ENCODE data around the gene SPEM3. TPM values are rescaled to one million over a fixed set of nuclear protein-coding genes. Genes with fewer than 3 reads are reported as not detected.
"Not testable (repeated sequence)": the region's sequence is repeated elsewhere in the genome, so short reads cannot be mapped to it uniquely, and the experiment has no call there.

SPEM3 gene
- total RNA-seq, 5 donors from 2014 or later (not counting 1 experiment from before 2014, with no cell fraction given): not detected

GRCh38 chr17:7469843-7470242, 41.2 kb downstream of the SPEM3 start:
- H3K9me3 ChIP-seq; H3K27me3 Mint-ChIP-seq; H3K4me3 Mint-ChIP-seq; H3K9me3 Mint-ChIP-seq; ATAC-seq (replicated peaks in 1 of 4); H3K27me3 ChIP-seq (replicated peaks in 1 of 2; ENCODE audit: control insufficient read depth in 2 of 2, extremely low read depth in 1 of 2, insufficient read depth in 2 of 2, low read length in 1 of 2); DNase-seq; CTCF ChIA-PET; H3K4me3 ChIP-seq (ENCODE audit: control insufficient read depth in 1 of 2, extremely low read depth in 1 of 2, low read length in 1 of 2); H3K36me3 Mint-ChIP-seq; H3K27ac Mint-ChIP-seq; H3K27ac ChIP-seq (ENCODE audit: low read length): not testable (repeated sequence)
- POLR2A ChIA-PET: interaction anchor here in 1 of 2 donors (0.6 kb wide), 1 partner anchor 114 kb away, joined by 5 read pairs; the partner anchor contains the start of gene MPDU1
- H3K36me3 ChIP-seq (ENCODE audit: control insufficient read depth in 2 of 2, extremely low read depth in 1 of 2, insufficient read depth in 1 of 2, low read length in 1 of 2): peaks cover 5 to 30% of the 10 kb centered on the region in 2 donors
- H3K4me1 Mint-ChIP-seq: peaks cover 25 to 49% (median 46%) of the 10 kb centered on the region in 3 donors
- peaks cover 15 to 37% of the 10 kb centered on the region in 2 experiments for H3K4me1 ChIP-seq (ENCODE audit: control insufficient read depth in 1 of 2, extremely low read depth in 1 of 2, insufficient read depth in 2 of 2, low read length in 2 of 2)
- 90% methylated on average over 4 of the region's 12 CpGs for WGBS (ENCODE audit: insufficient coverage)

GRCh38 chr17:7470457-7470973, 41.9 kb downstream of the SPEM3 start:
- H3K4me1 Mint-ChIP-seq: peaks cover 25 to 51% (median 49%) of the 10 kb centered on the region in 3 donors
- H3K9me3 Mint-ChIP-seq; H3K27me3 Mint-ChIP-seq; H3K36me3 Mint-ChIP-seq; H3K27ac ChIP-seq (ENCODE audit: low read length); CTCF ChIA-PET; ATAC-seq (replicated peaks in 1 of 4); H3K27ac Mint-ChIP-seq; H3K4me3 ChIP-seq (ENCODE audit: control insufficient read depth in 1 of 2, extremely low read depth in 1 of 2, low read length in 1 of 2); H3K4me3 Mint-ChIP-seq; DNase-seq; H3K27me3 ChIP-seq (replicated peaks in 1 of 2; ENCODE audit: control insufficient read depth in 2 of 2, extremely low read depth in 1 of 2, insufficient read depth in 2 of 2, low read length in 1 of 2); H3K9me3 ChIP-seq: not testable (repeated sequence)
- peaks cover 5 to 26% of the 10 kb centered on the region in 2 donors for H3K36me3 ChIP-seq (ENCODE audit: control insufficient read depth in 2 of 2, extremely low read depth in 1 of 2, insufficient read depth in 1 of 2, low read length in 1 of 2)
- H3K4me1 ChIP-seq (ENCODE audit: control insufficient read depth in 1 of 2, extremely low read depth in 1 of 2, insufficient read depth in 2 of 2, low read length in 2 of 2): peaks cover 15 to 40% of the 10 kb centered on the region in 2 experiments
- 100% methylated on average over 4 of the region's 8 CpGs for WGBS (ENCODE audit: insufficient coverage)
- POLR2A ChIA-PET: interaction anchor here (0.6 to 1.0 kb wide), 4 partner anchors 30 to 253 kb away, joined by 3 to 7 read pairs (median 4); partner anchors contain the start of gene MPDU1 (in 1 of the 2)

- no peak overlapping the region for H3K27ac ChIP-seq (ENCODE audit: low read length)
- H3K27me3 ChIP-seq (replicated peaks in 1 of 2; ENCODE audit: control insufficient read depth in 2 of 2, extremely low read depth in 1 of 2, insufficient read depth in 2 of 2, low read length in 1 of 2): no peaks in the 10 kb centered on the region
- ATAC-seq (replicated peaks in 1 of 4) (peak in 1 of 4 experiments; percentile 32), DNase-seq (no peak)
- peak overlapping the region; percentile 68 to 82 for H3K27ac Mint-ChIP-seq
- H3K4me3 Mint-ChIP-seq: peak overlapping the region in 1 of 3 donors; percentile 22
- ChIA-PET CTCF (interaction anchor here in 1 of 2 donors (0.6 kb wide), 1 partner anchor 23 kb away, joined by 3 read pairs; no protein-coding TSS in a partner anchor), POLR2A (interaction anchor here in 1 of 2 donors (0.7 kb wide), 1 partner anchor 11 kb away, joined by 5 read pairs; no protein-coding TSS in a partner anchor)
- WGBS (ENCODE audit: insufficient coverage): 66% methylated on average over 2 of the region's 2 CpGs
- no peak overlapping the region for H3K4me3 ChIP-seq (ENCODE audit: control insufficient read depth in 1 of 2, extremely low read depth in 1 of 2, low read length in 1 of 2)
- peaks cover 35 to 63% (median 61%) of the 10 kb centered on the region in 3 donors for H3K4me1 Mint-ChIP-seq
- H3K36me3 ChIP-seq (ENCODE audit: control insufficient read depth in 2 of 2, extremely low read depth in 1 of 2, insufficient read depth in 1 of 2, low read length in 1 of 2): peaks cover 5 to 16% of the 10 kb centered on the region in 2 donors
- H3K36me3 Mint-ChIP-seq: peaks cover 4% of the 10 kb centered on the region
- H3K9me3 ChIP-seq: no peaks in the 10 kb centered on the region
- H3K27me3 Mint-ChIP-seq: no peaks in the 10 kb centered on the region
- peaks cover 18 to 49% of the 10 kb centered on the region in 2 experiments for H3K4me1 ChIP-seq (ENCODE audit: control insufficient read depth in 1 of 2, extremely low read depth in 1 of 2, insufficient read depth in 2 of 2, low read length in 2 of 2)
- H3K9me3 Mint-ChIP-seq: no peaks in the 10 kb centered on the region
Observed at GRCh38 chr17:7471729-7472128, 43.1 kb downstream of the SPEM3 start.

GRCh38 chr17:7474767-7475166, 46.1 kb downstream of the SPEM3 start:
- H3K4me3 Mint-ChIP-seq; H3K9me3 ChIP-seq; DNase-seq; H3K4me3 ChIP-seq (ENCODE audit: control insufficient read depth in 1 of 2, extremely low read depth in 1 of 2, low read length in 1 of 2); H3K36me3 Mint-ChIP-seq; H3K9me3 Mint-ChIP-seq; H3K27me3 Mint-ChIP-seq; ATAC-seq (replicated peaks in 1 of 4); H3K27ac ChIP-seq (ENCODE audit: low read length); POLR2A ChIA-PET; H3K36me3 ChIP-seq (ENCODE audit: control insufficient read depth in 2 of 2, extremely low read depth in 1 of 2, insufficient read depth in 1 of 2, low read length in 1 of 2); H3K27me3 ChIP-seq (replicated peaks in 1 of 2; ENCODE audit: control insufficient read depth in 2 of 2, extremely low read depth in 1 of 2, insufficient read depth in 2 of 2, low read length in 1 of 2): not testable (repeated sequence)
- Mint-ChIP-seq H3K27ac (peak overlapping the region in 1 of 2 donors; percentile 22), H3K4me1 (peaks cover 48 to 72% (median 71%) of the 10 kb centered on the region in 3 donors)
- WGBS (ENCODE audit: insufficient coverage): 98% methylated on average over 6 of the region's 8 CpGs
- peaks cover 23 to 59% of the 10 kb centered on the region in 2 experiments for H3K4me1 ChIP-seq (ENCODE audit: control insufficient read depth in 1 of 2, extremely low read depth in 1 of 2, insufficient read depth in 2 of 2, low read length in 2 of 2)
- CTCF ChIA-PET: interaction anchor here in 1 of 2 donors (0.9 kb wide), 1 partner anchor 13 kb away, joined by 3 read pairs; no protein-coding TSS in a partner anchor

- no peak for ATAC-seq (replicated peaks in 1 of 4)
- 79% methylated on average over 11 of the region's 15 CpGs for WGBS (ENCODE audit: insufficient coverage)
- no peaks in the 10 kb centered on the region for H3K9me3 ChIP-seq
- H3K4me3 Mint-ChIP-seq: peak overlapping the region in 2 of 3 donors; percentile 92 to 96
- peaks cover 0 to 3% of the 10 kb centered on the region in 2 donors for H3K36me3 ChIP-seq (ENCODE audit: control insufficient read depth in 2 of 2, extremely low read depth in 1 of 2, insufficient read depth in 1 of 2, low read length in 1 of 2)
- peak in 6 of 35 experiments; percentile 16 to 41 (median 30) for DNase-seq
- no peaks in the 10 kb centered on the region for H3K27me3 ChIP-seq (replicated peaks in 1 of 2; ENCODE audit: control insufficient read depth in 2 of 2, extremely low read depth in 1 of 2, insufficient read depth in 2 of 2, low read length in 1 of 2)
- no peaks in the 10 kb centered on the region for H3K36me3 Mint-ChIP-seq
- POLR2A ChIA-PET: interaction anchor here (0.5 to 0.8 kb wide), 4 partner anchors 11 to 93 kb away, joined by 3 to 5 read pairs (median 4); no protein-coding TSS in a partner anchor
- CTCF ChIA-PET: interaction anchor here (0.6 to 0.9 kb wide), 4 partner anchors 12 to 211 kb away, joined by 3 to 4 read pairs (median 3); partner anchors contain the start of gene TP53 (in 1 of the 2)
- H3K27ac Mint-ChIP-seq: peak overlapping the region; percentile 89 to 96
- no peak overlapping the region for H3K4me3 ChIP-seq (ENCODE audit: control insufficient read depth in 1 of 2, extremely low read depth in 1 of 2, low read length in 1 of 2)
- no peaks in the 10 kb centered on the region for H3K27me3 Mint-ChIP-seq
- peaks cover 56 to 77% (median 76%) of the 10 kb centered on the region in 3 donors for H3K4me1 Mint-ChIP-seq
- H3K4me1 ChIP-seq (ENCODE audit: control insufficient read depth in 1 of 2, extremely low read depth in 1 of 2, insufficient read depth in 2 of 2, low read length in 2 of 2): peaks cover 24 to 70% of the 10 kb centered on the region in 2 experiments
- peak overlapping the region; percentile 53 for H3K27ac ChIP-seq (ENCODE audit: low read length)
- no peaks in the 10 kb centered on the region for H3K9me3 Mint-ChIP-seq
Observed at GRCh38 chr17:7475764-7476422, 47.2 kb downstream of the SPEM3 start.

GRCh38 chr17:7476494-7476893, 47.8 kb downstream of the SPEM3 start:
- H3K27me3 Mint-ChIP-seq: no peaks in the 10 kb centered on the region
- Histone ChIP-seq H3K4me3 (ENCODE audit: control insufficient read depth in 1 of 2, extremely low read depth in 1 of 2, low read length in 1 of 2) (peak overlapping the region in 1 of 2 donors; percentile 17), H3K27ac (ENCODE audit: low read length) (peak overlapping the region; percentile 88), H3K4me1 (ENCODE audit: control insufficient read depth in 1 of 2, extremely low read depth in 1 of 2, insufficient read depth in 2 of 2, low read length in 2 of 2) (peaks cover 22 to 75% of the 10 kb centered on the region in 2 experiments), H3K9me3 (no peaks in the 10 kb centered on the region), H3K27me3 (replicated peaks in 1 of 2; ENCODE audit: control insufficient read depth in 2 of 2, extremely low read depth in 1 of 2, insufficient read depth in 2 of 2, low read length in 1 of 2) (no peaks in the 10 kb centered on the region), H3K36me3 (ENCODE audit: control insufficient read depth in 2 of 2, extremely low read depth in 1 of 2, insufficient read depth in 1 of 2, low read length in 1 of 2) (peaks cover 0 to 3% of the 10 kb centered on the region in 2 donors)
- CTCF ChIA-PET: interaction anchor here in 1 of 2 donors (0.9 kb wide), 1 partner anchor 21 kb away, joined by 4 read pairs; no protein-coding TSS in a partner anchor
- H3K4me3 Mint-ChIP-seq: peak overlapping the region; percentile 3 to 96 (median 92)
- POLR2A ChIA-PET: interaction anchor here (0.6 to 1.1 kb wide), 3 partner anchors 9 to 92 kb away, joined by 3 read pairs; no protein-coding TSS in a partner anchor
- no peak for ATAC-seq (replicated peaks in 1 of 4)
- peak overlapping the region; percentile 89 to 96 for H3K27ac Mint-ChIP-seq
- 29% methylated on average over 2 of the region's 3 CpGs for WGBS (ENCODE audit: insufficient coverage)
- no peaks in the 10 kb centered on the region for H3K9me3 Mint-ChIP-seq
- no peak for DNase-seq
- H3K36me3 Mint-ChIP-seq: no peaks in the 10 kb centered on the region
- H3K4me1 Mint-ChIP-seq: peaks cover 59 to 78% (median 76%) of the 10 kb centered on the region in 3 donors

Measured in T-cell (primary cell).